Breast epithelium (tissue), 3 donors: Measurements from ENCODE around the gene NOL8.

Experiments used
- CTCF ChIP-seq, 3 donors: fragments of 450-650 bp; IDR thresholded peaks; one replicate each; pipeline ENCODE4 v1.5.1; 2016 to 2017; ENCODE audit warnings: antibody characterized with exemption in 3 of 3, mild to moderate bottlenecking in 3 of 3, moderate library complexity in 3 of 3
- POLR2AphosphoS5 ChIP-seq, 3 donors: sonication (generic); formaldehyde crosslinking; IDR thresholded peaks; one replicate each; pipeline ENCODE4 v1.6.1; 2017; ENCODE audit warnings: antibody characterized with exemption in 3 of 3

GRCh38 chr9:92315456-92315855 lies 9.7 kb downstream of the NOL8 start:
- no peak for TF ChIP-seq CTCF (IDR thresholded peaks at IDR 0.05)
- no peak for TF ChIP-seq POLR2AphosphoS5 (IDR thresholded peaks at IDR 0.05)
